Measurements from ENCODE around the gene CZIB.
"Not testable (repeated sequence)": the region's sequence is repeated elsewhere in the genome, so short reads cannot be mapped to it uniquely, and the experiment has no call there.

The CZIB gene

DNA sequence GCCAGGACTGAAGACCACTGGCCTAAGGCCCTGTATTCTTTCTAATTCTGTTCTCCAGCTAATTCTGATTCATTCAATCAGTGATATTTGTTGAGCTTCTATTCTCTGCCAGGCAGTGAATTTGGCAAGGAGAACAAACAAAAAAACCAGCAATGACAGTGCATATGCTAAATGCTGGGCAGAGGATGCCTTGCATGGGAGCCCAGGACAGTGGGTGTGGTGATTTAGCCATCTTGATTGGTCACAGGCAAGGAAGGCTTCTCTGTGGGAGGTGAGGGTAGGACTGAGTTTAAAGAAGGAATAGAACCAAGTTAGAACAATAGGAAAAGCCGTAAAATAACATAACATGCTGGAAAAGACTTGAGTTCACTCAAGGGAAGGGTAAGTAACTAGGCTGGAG, 33.0 kb downstream of the CZIB start:
- FAIRE-seq: no peak

DNA sequence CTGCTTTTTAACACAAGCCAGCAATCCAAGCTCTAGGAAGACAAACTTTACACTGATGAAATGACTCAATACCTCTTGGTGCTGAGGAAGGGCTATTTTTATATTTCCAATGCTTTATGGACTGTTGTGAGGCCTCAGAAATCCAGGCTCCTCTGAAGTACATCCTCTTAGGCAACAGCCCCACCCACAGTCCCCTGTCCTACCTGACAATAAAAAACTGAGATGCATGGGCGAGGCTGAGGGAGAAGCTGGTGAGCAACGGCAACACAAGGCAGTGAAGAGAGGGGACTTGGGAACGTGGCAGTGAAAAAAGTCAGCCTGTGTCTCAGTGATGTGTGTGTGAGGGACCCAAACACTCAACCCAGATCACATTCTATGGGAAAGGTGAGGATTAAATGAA, 33.9 kb downstream of the CZIB start:
- FAIRE-seq: no peak

GRCh38 chr1:53185955-53186297, 34.5 kb downstream of the CZIB start:
- FAIRE-seq: not testable (repeated sequence)

- FAIRE-seq: no peak
Measured at GRCh38 chr1:53183095-53183990, 37.1 kb downstream of the CZIB start.

- no peak for FAIRE-seq
Measured at GRCh38 chr1:53182716-53183094, 37.7 kb downstream of the CZIB start.

- FAIRE-seq: peak; percentile 51
Measured at GRCh38 chr1:53182111-53182593, 38.3 kb downstream of the CZIB start.

DNA sequence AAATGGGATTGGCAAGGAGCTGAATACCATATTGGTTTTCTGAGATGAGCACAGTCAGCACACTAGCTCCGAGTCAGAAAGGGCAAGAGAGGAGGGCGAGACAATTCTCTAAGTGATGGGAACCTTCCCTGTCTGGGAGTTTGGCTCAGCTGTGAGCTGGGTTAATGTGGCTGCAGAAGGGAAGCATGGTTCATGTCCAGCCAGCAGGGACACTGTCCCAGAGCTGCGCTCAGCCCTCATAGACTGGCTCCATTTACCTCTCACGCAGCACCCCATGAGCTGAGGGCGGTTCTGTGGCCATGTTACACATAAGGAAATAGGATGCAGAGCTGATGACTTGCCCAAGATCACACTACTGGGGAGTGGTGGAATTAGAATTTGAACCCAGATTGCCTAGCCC, 39.5 kb downstream of the CZIB start:
- no peak for FAIRE-seq

DNA sequence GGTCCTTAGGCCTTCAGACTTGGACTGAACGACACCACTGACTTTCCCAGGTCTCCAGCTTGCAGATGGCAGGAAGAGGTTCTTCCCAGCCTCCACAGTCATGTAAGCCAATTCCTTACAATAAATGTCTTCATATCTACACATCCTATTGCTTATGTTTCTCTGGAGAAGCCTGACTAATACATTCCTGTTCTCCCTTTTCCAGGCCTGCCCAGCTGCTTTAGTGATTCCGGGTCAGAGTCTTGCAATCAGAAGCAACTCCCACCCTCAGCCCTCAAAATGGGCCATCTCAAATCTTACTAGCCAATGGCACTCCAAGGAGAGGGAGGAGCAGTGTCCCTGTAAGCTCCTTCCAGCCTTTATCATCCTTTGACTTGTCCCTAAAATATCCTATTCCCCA, 40.2 kb downstream of the CZIB start:
- FAIRE-seq: no peak

GRCh38 chr1:53176452-53177208, 43.8 kb downstream of the CZIB start:
- no peak for FAIRE-seq

GRCh38 chr1:53174971-53175913, 45.2 kb downstream of the CZIB start:
- FAIRE-seq: no peak

DNA sequence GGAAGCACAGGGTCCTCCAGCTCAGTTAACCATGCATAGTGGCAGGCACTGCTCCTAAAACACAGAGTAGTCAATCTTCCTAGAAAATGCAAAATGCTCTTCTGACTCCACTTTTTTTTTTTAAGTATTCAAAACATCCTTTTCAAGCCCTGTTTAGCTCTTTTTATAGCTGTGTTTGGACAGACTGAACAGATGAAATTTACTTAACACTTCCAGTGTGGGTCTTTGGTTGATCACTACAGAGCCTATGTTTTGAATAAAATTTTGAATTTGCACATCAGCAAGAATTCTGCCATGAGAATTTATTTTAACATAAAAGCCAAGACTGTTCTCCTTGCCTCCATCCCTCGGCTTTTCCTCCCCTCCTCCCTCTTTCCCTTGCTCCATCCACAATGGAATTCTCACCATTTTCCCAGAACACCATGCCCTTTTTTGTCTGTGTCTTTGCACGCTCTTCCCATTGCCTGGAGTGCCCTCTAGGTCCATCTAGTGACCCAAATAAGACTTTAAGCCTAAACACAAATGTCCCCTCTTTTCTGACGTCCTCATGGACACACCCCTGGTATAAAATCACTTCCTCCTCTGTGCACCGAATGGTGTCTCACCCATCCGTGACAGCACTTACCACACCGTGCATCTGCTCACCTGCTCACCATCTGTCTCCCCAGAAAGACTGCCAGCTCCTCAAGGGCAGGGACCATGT, 47.9 kb downstream of the CZIB start:
- no peak for FAIRE-seq

DNA sequence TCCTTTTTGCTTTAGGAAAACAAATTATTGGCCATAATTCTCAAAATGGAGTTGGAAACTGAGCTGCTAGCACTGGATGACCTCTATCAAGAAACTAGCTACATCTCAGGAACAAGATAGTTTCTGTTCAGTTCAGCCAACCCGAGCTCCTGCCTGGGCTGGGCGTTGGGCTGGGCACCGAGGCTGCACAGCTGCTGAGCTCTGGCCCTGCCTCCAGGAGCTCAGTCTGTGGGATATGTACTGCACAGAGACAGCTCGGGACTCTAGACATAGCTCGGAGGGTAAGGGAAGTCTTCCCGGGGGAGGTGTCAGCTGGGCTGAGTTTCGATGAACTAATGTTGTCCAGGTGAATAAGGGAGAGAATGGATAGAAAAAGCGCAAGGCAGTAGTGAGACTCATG, 53.5 kb downstream of the CZIB start:
- FAIRE-seq: no peak

DNA sequence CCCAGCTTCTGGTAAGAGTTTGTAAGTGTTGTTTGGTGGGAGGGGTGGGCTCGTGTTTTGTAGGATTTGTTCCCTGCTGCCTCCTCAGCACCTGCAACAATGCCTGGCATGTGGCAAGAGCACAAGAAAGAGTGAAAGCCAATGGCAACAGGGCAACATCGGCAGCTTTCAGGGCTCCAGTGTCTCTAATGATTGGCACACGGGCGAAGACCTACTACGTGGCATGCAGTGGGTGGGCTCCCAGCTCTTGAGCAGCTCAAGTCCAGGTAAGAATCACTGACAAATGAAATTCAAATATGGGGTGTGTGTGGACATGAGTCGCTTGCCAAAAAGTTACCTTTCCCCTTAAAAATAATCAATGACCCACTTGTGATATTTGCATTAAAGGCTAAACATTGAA, 54.1 kb downstream of the CZIB start:
- FAIRE-seq: no peak

DNA sequence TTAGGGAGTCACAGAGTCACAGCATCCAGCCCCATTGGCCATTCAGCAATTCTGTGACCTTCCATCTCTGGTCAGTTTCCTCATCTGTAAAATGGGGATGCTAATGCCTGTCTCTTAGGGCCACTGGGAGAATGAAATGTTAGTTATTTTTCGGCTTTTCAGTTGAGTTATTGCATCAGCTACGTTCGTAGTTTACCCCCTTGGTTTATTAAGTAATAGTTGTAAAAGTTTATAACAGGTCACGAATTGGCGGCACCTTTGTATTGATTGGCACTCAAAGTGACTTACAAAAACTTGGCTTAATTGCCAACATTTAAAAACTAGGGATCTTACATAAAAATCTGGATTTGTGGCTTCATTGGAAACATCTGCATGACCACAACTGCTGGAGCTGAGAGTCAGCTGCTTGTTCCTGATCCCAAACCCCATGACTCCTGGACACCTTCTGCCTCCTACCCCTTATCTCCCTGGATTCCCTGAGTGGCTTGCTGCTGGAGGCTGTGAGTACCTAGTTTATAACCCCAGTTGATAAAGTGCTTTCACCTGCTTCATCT, 54.9 kb downstream of the CZIB start:
- no peak for FAIRE-seq
